PC-9 (cell line): ENCODE data around the gene CDC5L. TPM values are rescaled to one million over a fixed set of nuclear protein-coding genes. Genes with fewer than 3 reads are reported as not detected.

Experiments used
- BruUV-seq: library from RNA; stranded (reverse); fragments of 400-500 nt; replicated peaks from 2 replicates; lab custom pipeline; 2021; lab: Mats Ljungman, UMichigan
- CTCF ChIA-PET: fragments of 300-600 bp; sonication (Branson Sonifier 250); formaldehyde crosslinking; loops from one replicate; lab custom pipeline; 2022; ENCODE audit warnings: antibody characterized with exemption; lab: Charles Lee
- POLR2A ChIA-PET: fragments of 300-600 bp; sonication (Branson Sonifier 250); formaldehyde crosslinking; loops from one replicate; lab custom pipeline; 2022; ENCODE audit warnings: antibody characterized with exemption; ENCODE audit not compliant: unreplicated experiment; lab: Charles Lee
- DNase-seq, 2 experiments: peaks; one replicate each; pipeline versions ENCODE4 v3.0.0 to v3.0.0-alpha.2; 2015 to 2022; ENCODE audit warnings: mixed read lengths in 1 of 2
- H2AFZ ChIP-seq: fragments of 200-600 bp; sonication (generic); 2 replicates; pipeline ENCODE4 v1.8.1; 2017; ENCODE audit warnings: antibody characterized with exemption
- H3F3A ChIP-seq: fragments of 200-600 bp; sonication (generic); 2 replicates; pipeline ENCODE4 v1.8.1; 2017; ENCODE audit warnings: antibody characterized with exemption, mild to moderate bottlenecking, low read depth; ENCODE audit not compliant: insufficient read depth
- H3K27ac ChIP-seq: fragments of 200-600 bp; sonication (generic); 2 replicates; pipeline ENCODE4 v1.6.1; 2016; ENCODE audit warnings: mixed run types
- H3K27me3 ChIP-seq: fragments of 200-600 bp; sonication (generic); 2 replicates; pipeline ENCODE4 v1.6.1; 2016; ENCODE audit warnings: low read depth, mixed run types; ENCODE audit not compliant: insufficient read depth
- H3K36me3 ChIP-seq: fragments of 200-600 bp; sonication (generic); 2 replicates; pipeline ENCODE4 v1.6.1; 2016; ENCODE audit warnings: low read depth, mixed run types
- H3K4me1 ChIP-seq: fragments of 200-600 bp; sonication (generic); replicated peaks from 2 replicates; pipeline ENCODE4 v1.6.1; 2016; ENCODE audit warnings: mixed run types; ENCODE audit not compliant: insufficient read depth
- H3K4me2 ChIP-seq: fragments of 200-600 bp; sonication (generic); 2 replicates; pipeline ENCODE4 v1.6.1; 2017; ENCODE audit warnings: mixed run types
- H3K4me3 ChIP-seq: fragments of 200-600 bp; sonication (generic); 2 replicates; pipeline ENCODE4 v1.6.1; 2016; ENCODE audit warnings: mixed run types
- H3K79me2 ChIP-seq: fragments of 200-600 bp; sonication (generic); 2 replicates; pipeline ENCODE4 v1.6.1; 2017; ENCODE audit warnings: low read depth, mixed run types
- H3K9me2 ChIP-seq: fragments of 200-600 bp; sonication (generic); 2 replicates; pipeline ENCODE4 v1.8.1; 2017; ENCODE audit warnings: mild to moderate bottlenecking; ENCODE audit not compliant: insufficient read depth
- H3K9me3 ChIP-seq: fragments of 200-600 bp; sonication (generic); 2 replicates; pipeline ENCODE4 v1.8.1; 2016; ENCODE audit warnings: low read depth; ENCODE audit not compliant: insufficient read depth
- H4K20me1 ChIP-seq: fragments of 200-600 bp; sonication (generic); 2 replicates; pipeline ENCODE4 v1.8.1; 2017; ENCODE audit not compliant: insufficient read depth
- EZH2 ChIP-seq: fragments of 200-600 bp; sonication (generic); IDR thresholded peaks from 2 replicates; pipeline ENCODE4 v1.8.0; 2017; ENCODE audit warnings: antibody characterized with exemption, low read depth
- intact Hi-C: fragments of 100-400 bp; cut with micrococcal nuclease; formaldehyde crosslinking; loops from one replicate; pipeline ENCODE4 v1.10.0; 2022; ENCODE audit not compliant: unreplicated experiment
- total RNA-seq: library from RNA; stranded (reverse); gene quantifications from 2 replicates; pipeline ENCODE4 v1.2.3, GENCODE V29; 2021
- TF ChIP-seq, protein P1 (sequence below): fragments of 200-600 bp; sonication (generic); conservative IDR thresholded peaks from 2 replicates; pipeline ENCODE4 v1.6.1; 2017; ENCODE audit warnings: mixed run types, antibody characterized with exemption, mild to moderate bottlenecking, moderate library complexity

CDC5L gene
- total RNA-seq, 1 experiment from 2014 or later, result 24.0 TPM

DNA sequence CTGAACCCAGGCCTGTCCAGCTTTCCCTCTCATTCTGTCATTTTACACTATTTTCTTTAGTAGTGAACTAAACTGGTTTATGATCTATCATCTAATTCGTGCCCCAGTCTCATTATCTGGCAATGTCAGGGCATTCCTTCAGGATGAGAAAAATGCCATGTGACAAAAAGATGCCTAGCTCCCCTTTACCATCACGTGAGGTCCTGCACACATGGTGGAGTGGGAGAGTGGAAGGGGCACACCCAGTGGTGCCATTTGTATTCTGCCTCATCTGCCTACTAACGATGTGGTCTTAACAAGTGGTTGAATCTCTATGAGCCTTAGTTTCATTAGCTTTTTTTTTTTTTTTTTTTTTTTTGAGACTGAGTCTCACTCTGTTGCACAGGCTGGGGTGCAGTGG lies 41.2 kb downstream of the CDC5L start:
- H3K27me3 ChIP-seq, result no peaks in the 10 kb centered on the region
- H2AFZ ChIP-seq, result no peak overlapping the region
- ChIA-PET CTCF (interaction anchor here (0.5 kb wide), 1 partner anchor 207 kb away, joined by 10 read pairs; no protein-coding TSS in a partner anchor), POLR2A (interaction anchor here (0.6 kb wide), 1 partner anchor 765 kb away, joined by 5 read pairs; no protein-coding TSS in a partner anchor)
- no TSS peak for BruUV-seq
- no peaks in the 10 kb centered on the region for H3K9me3 ChIP-seq
- peaks cover 42% of the 10 kb centered on the region for H3K36me3 ChIP-seq
- peaks cover 11% of the 10 kb centered on the region; the same call in 1 of the 2 replicates for H4K20me1 ChIP-seq
- peaks cover 10% of the 10 kb centered on the region; the same call in 1 of the 2 replicates for H3F3A ChIP-seq
- no peak for TF ChIP-seq EZH2
- TF ChIP-seq, protein P1, sequence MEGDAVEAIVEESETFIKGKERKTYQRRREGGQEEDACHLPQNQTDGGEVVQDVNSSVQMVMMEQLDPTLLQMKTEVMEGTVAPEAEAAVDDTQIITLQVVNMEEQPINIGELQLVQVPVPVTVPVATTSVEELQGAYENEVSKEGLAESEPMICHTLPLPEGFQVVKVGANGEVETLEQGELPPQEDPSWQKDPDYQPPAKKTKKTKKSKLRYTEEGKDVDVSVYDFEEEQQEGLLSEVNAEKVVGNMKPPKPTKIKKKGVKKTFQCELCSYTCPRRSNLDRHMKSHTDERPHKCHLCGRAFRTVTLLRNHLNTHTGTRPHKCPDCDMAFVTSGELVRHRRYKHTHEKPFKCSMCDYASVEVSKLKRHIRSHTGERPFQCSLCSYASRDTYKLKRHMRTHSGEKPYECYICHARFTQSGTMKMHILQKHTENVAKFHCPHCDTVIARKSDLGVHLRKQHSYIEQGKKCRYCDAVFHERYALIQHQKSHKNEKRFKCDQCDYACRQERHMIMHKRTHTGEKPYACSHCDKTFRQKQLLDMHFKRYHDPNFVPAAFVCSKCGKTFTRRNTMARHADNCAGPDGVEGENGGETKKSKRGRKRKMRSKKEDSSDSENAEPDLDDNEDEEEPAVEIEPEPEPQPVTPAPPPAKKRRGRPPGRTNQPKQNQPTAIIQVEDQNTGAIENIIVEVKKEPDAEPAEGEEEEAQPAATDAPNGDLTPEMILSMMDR, result no peak
- no peak overlapping the region for H3K4me3 ChIP-seq
- intact Hi-C loops, result no loop called here
- DNase-seq, result no peak
- H3K4me1 ChIP-seq, result 0 out of 2 replicates have a peak, but pooled peaks cover under 1% of the 10 kb centered on the region
- no peaks in the 10 kb centered on the region for H3K9me2 ChIP-seq
- H3K79me2 ChIP-seq, result no peaks in the 10 kb centered on the region
- no peak overlapping the region for H3K4me2 ChIP-seq
- no peak overlapping the region for H3K27ac ChIP-seq

DNA sequence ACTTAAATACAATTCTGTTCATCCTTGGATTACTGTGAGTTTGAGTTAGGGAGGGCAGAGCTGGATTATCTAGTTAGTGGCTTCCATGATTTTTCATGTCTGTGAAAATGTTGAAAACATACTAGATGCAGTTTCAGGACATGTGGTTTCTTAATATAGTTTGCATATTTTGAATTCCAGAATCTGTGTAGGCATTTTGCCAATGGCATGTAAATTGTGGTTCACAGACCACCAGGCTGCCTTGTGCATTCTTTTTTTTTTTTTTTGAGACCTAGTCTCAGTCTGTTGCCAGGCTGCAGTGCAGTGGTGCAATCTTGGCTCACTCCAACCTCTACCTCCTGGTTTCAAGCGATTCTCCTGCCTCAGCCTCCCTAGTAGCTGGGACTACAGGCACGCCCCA lies 42.8 kb downstream of the CDC5L start:
- Histone ChIP-seq H2AFZ (no peak overlapping the region), H3K36me3 (peaks cover 38% of the 10 kb centered on the region), H3K27me3 (no peaks in the 10 kb centered on the region), H3K79me2 (no peaks in the 10 kb centered on the region), H3K4me1 (peaks cover 11% of the 10 kb centered on the region; the same call in 1 of the 2 replicates), H3K9me2 (no peaks in the 10 kb centered on the region), H3K4me3 (no peak overlapping the region), H3F3A (peaks cover 12% of the 10 kb centered on the region; the same call in 1 of the 2 replicates), H3K9me3 (no peaks in the 10 kb centered on the region), H3K27ac (no peak overlapping the region), H3K4me2 (no peak overlapping the region), H4K20me1 (peaks cover 20% of the 10 kb centered on the region; the same call in 1 of the 2 replicates)
- no peak for TF ChIP-seq EZH2
- TF ChIP-seq, protein P1, result no peak
- POLR2A ChIA-PET, result no interaction called here
- CTCF ChIA-PET, result interaction anchor here (0.7 kb wide), 1 partner anchor 24 kb away, joined by 7 read pairs; no protein-coding TSS in a partner anchor
- TSS peak; percentile 3 for BruUV-seq
- intact Hi-C loops, result no loop called here
- no peak for DNase-seq

DNA sequence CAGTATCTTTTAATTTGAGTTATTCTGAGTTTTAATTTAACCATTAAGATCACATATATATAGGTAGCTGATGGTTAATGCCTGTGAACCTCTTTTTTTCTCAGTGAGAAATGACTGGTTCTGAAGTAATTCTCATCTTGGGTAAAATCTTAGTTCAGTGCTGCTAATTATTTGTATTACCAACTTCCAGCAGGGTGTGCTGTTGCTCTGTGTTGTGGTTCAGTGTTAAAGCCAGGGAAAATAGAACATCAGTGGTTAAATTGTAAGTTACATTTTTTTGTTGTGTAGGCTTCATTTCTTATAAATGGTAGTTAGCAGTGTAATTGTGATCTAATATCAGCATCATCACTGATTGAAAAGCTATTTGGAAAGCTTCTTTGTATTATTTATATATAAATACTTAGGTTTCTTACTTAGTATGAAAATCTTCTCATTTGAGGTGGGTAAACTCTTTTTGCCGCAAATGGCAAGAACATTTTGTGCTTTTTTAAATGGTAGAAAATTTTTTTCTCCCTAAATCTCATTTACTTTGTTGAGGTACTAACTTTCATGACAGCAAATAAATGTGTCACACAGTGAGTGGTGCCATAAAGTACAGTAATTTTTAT lies 43.7 kb downstream of the CDC5L start:
- H3F3A ChIP-seq, result peaks cover 12% of the 10 kb centered on the region
- DNase-seq, result peak; percentile 28 to 45
- peaks cover 26% of the 10 kb centered on the region for H4K20me1 ChIP-seq
- CTCF ChIA-PET, result interaction anchor here (1.3 kb wide), 1 partner anchor 29 kb away, joined by 4 read pairs; no protein-coding TSS in a partner anchor
- H3K9me3 ChIP-seq, result no peaks in the 10 kb centered on the region
- no peaks in the 10 kb centered on the region for H3K27me3 ChIP-seq
- no peak overlapping the region for H3K4me3 ChIP-seq
- TF ChIP-seq, protein P1, result peak; percentile 82
- no peak for TF ChIP-seq EZH2
- 0 out of 2 replicates have a peak, but pooled peaks cover 35% of the 10 kb centered on the region for H3K36me3 ChIP-seq
- H3K9me2 ChIP-seq, result no peaks in the 10 kb centered on the region
- H3K27ac ChIP-seq, result no peak overlapping the region
- no peaks in the 10 kb centered on the region for H3K79me2 ChIP-seq
- no TSS peak for BruUV-seq
- H3K4me2 ChIP-seq, result no peak overlapping the region
- peaks cover 11% of the 10 kb centered on the region; the same call in 1 of the 2 replicates for H3K4me1 ChIP-seq
- H2AFZ ChIP-seq, result no peak overlapping the region
- intact Hi-C loops, result loop anchor here (1.0 kb wide), 1 partner anchor 25 kb away; no protein-coding TSS in a partner anchor
- POLR2A ChIA-PET, result no interaction called here
